ENCODE data around the gene TMEM8B. TPM values are rescaled to one million over a fixed set of nuclear protein-coding genes. Genes with fewer than 3 reads are reported as not detected.

TMEM8B gene
- polyA plus RNA-seq, 1 of the 3 experiments (the other 2 are of a cell fraction): 5.8 TPM

GRCh38 chr9:35872505-35872904 is 43.5 kb downstream of the TMEM8B start:
- Histone ChIP-seq H2AFZ (ENCODE audit: low read depth) (no peak overlapping the region), H3K4me3 (ENCODE audit: low read depth in 2 of 2, low read length in 1 of 2) (no peak overlapping the region), H3K79me2 (ENCODE audit: insufficient read depth) (no peaks in the 10 kb centered on the region), H3K36me3 (replicated peaks in 1 of 2; ENCODE audit: control insufficient read depth in 1 of 2, insufficient read depth in 2 of 2, low read length in 1 of 2) (no peaks in the 10 kb centered on the region), H3K27me3 (ENCODE audit: insufficient read depth) (no peaks in the 10 kb centered on the region), H3K9me2 (no peaks in the 10 kb centered on the region), H3K9me3 (0 out of 2 replicates have a peak, but pooled peaks cover 7% of the 10 kb centered on the region), H4K20me1 (ENCODE audit: insufficient read depth) (no peaks in the 10 kb centered on the region), H3K4me2 (no peak overlapping the region), H3K27ac (ENCODE audit: low read depth in 2 of 2, low read length in 1 of 2) (no peak overlapping the region), H3F3A (replicated peaks; ENCODE audit: insufficient read depth) (no peaks in the 10 kb centered on the region), H3K9ac (no peak overlapping the region), H3K4me1 (ENCODE audit: control insufficient read depth in 1 of 2, insufficient read depth in 2 of 2, low read depth in 1 of 2, low read length in 1 of 2) (no peaks in the 10 kb centered on the region; a peak in 1 of 4 replicates)
- TF ChIP-seq GABPA (IDR thresholded peaks at IDR 0.05; ENCODE audit: low read depth): no peak
- TF ChIP-seq FOSL2 (IDR thresholded peaks at IDR 0.05; ENCODE audit: borderline replicate concordance, low read depth): no peak
- no peak for TF ChIP-seq CHD2 (IDR thresholded peaks at IDR 0.05; ENCODE audit: low read length, partially characterized antibody)
- TF ChIP-seq IRF3 (IDR thresholded peaks at IDR 0.05; ENCODE audit: low read depth, low read length): no peak
- no peak for TF ChIP-seq TAF1 (IDR thresholded peaks at IDR 0.05; ENCODE audit: borderline replicate concordance, low read depth, low read length)
- TF ChIP-seq USF2 (IDR thresholded peaks at IDR 0.05; ENCODE audit: borderline replicate concordance, low read depth, low read length): no peak
- no peak for TF ChIP-seq ELF1 (IDR thresholded peaks at IDR 0.05)
- no peak for TF ChIP-seq EP300 (IDR thresholded peaks at IDR 0.05; ENCODE audit: borderline replicate concordance in 1 of 2, low read depth in 1 of 2, low read length in 1 of 2)
- TF ChIP-seq POLR2AphosphoS5 (IDR thresholded peaks at IDR 0.05; ENCODE audit: low read depth, low read length): no peak
- TF ChIP-seq CTCF (IDR thresholded peaks at IDR 0.05): no peak
- no peak for TF ChIP-seq REST (IDR thresholded peaks at IDR 0.05; ENCODE audit: low read depth, low read length)
- no peak for TF ChIP-seq USF1 (IDR thresholded peaks at IDR 0.05; ENCODE audit: borderline replicate concordance, low read depth)
- TF ChIP-seq SMC3 (IDR thresholded peaks at IDR 0.05; ENCODE audit: low read depth, low read length): no peak
- TF ChIP-seq TEAD4 (IDR thresholded peaks at IDR 0.05; ENCODE audit: borderline replicate concordance, insufficient read depth): no peak
- no peak for TF ChIP-seq RXRA (IDR thresholded peaks at IDR 0.05; ENCODE audit: borderline replicate concordance, low read depth)
- TF ChIP-seq RFX5 (IDR thresholded peaks at IDR 0.05; ENCODE audit: low read length): no peak
- TF ChIP-seq NRF1 (IDR thresholded peaks at IDR 0.05; ENCODE audit: low read depth, low read length): no peak
- TF ChIP-seq JUND (IDR thresholded peaks at IDR 0.05): no peak
- no peak for TF ChIP-seq GATA2 (CRISPR knock-in tag; IDR thresholded peaks at IDR 0.05)
- no peak for TF ChIP-seq MEF2A (IDR thresholded peaks at IDR 0.05; ENCODE audit: borderline replicate concordance, low read depth)
- WGBS (ENCODE audit: low lambda C conversion rate): 68% methylated on average over 3 of the region's 3 CpGs
- no peak for DNase-seq
- CTCF ChIA-PET: interaction anchor here (0.6 to 3.4 kb wide), 3 partner anchors 10 to 347 kb away, joined by 3 to 15 read pairs (median 4); no protein-coding TSS in a partner anchor
- POLR2A ChIA-PET: no interaction called here

Measured in SK-N-SH (cell line).